Glutamatergic neuron (in vitro differentiated cells): ENCODE results near the gene CIC. TPM values are rescaled to one million over a fixed set of nuclear protein-coding genes. Genes with fewer than 3 reads are reported as not detected.

ENCODE experiments used
- DNase-seq: peaks from one replicate; pipeline ENCODE4 v3.0.0; 2022
- H3K27ac Mint-ChIP-seq: one replicate; pipeline ENCODE4 v1.8.0; 2020; ENCODE audit warnings: mild to moderate bottlenecking, mixed read lengths, inconsistent platforms; ENCODE audit not compliant: unreplicated experiment
- H3K27me3 Mint-ChIP-seq: one replicate; pipeline ENCODE4 v1.8.0; 2020; ENCODE audit warnings: mild to moderate bottlenecking, moderate library complexity, mixed read lengths, inconsistent platforms; ENCODE audit not compliant: unreplicated experiment
- H3K36me3 Mint-ChIP-seq: one replicate; pipeline ENCODE4 v1.8.0; 2020; ENCODE audit warnings: mild to moderate bottlenecking, mixed read lengths, inconsistent platforms; ENCODE audit not compliant: unreplicated experiment
- H3K4me1 Mint-ChIP-seq: one replicate; pipeline ENCODE4 v1.8.0; 2020; ENCODE audit warnings: mild to moderate bottlenecking, low read depth, mixed read lengths, inconsistent platforms; ENCODE audit not compliant: unreplicated experiment
- H3K4me3 Mint-ChIP-seq: one replicate; pipeline ENCODE4 v1.8.0; 2020; ENCODE audit warnings: mild to moderate bottlenecking, mixed read lengths, inconsistent platforms; ENCODE audit not compliant: unreplicated experiment
- H3K9me3 Mint-ChIP-seq: one replicate; pipeline ENCODE4 v1.8.0; 2020; ENCODE audit warnings: mild to moderate bottlenecking, moderate library complexity, mixed read lengths, inconsistent platforms; ENCODE audit not compliant: unreplicated experiment
- total RNA-seq: library from RNA; stranded (reverse); fragmentation: NEBNext Ultra II Directional; extraction: Animal tissue kit (Norgen Biotek cat#: 25700); gene quantifications from one replicate; pipeline ENCODE4 v1.2.1, GENCODE V29; 2021; ENCODE audit not compliant: unreplicated experiment
- TF ChIP-seq, protein P1 (sequence below): fragments of 200-600 bp; sonication (generic); IDR thresholded peaks from one replicate; pipeline ENCODE4 v1.5.0; 2021; ENCODE audit not compliant: partially characterized antibody, unreplicated experiment

Gene CIC
- total RNA-seq, 1 donor from 2014 or later, result 150 TPM

GRCh38 chr19:42292963-42293362 lies 23.9 kb downstream of the CIC start:
- TF ChIP-seq, protein P1, sequence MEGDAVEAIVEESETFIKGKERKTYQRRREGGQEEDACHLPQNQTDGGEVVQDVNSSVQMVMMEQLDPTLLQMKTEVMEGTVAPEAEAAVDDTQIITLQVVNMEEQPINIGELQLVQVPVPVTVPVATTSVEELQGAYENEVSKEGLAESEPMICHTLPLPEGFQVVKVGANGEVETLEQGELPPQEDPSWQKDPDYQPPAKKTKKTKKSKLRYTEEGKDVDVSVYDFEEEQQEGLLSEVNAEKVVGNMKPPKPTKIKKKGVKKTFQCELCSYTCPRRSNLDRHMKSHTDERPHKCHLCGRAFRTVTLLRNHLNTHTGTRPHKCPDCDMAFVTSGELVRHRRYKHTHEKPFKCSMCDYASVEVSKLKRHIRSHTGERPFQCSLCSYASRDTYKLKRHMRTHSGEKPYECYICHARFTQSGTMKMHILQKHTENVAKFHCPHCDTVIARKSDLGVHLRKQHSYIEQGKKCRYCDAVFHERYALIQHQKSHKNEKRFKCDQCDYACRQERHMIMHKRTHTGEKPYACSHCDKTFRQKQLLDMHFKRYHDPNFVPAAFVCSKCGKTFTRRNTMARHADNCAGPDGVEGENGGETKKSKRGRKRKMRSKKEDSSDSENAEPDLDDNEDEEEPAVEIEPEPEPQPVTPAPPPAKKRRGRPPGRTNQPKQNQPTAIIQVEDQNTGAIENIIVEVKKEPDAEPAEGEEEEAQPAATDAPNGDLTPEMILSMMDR, result no peak
- Mint-ChIP-seq H3K36me3 (peaks cover 4% of the 10 kb centered on the region), H3K27ac (no peak overlapping the region), H3K4me3 (no peak overlapping the region), H3K4me1 (peaks cover 4% of the 10 kb centered on the region), H3K27me3 (peaks cover 6% of the 10 kb centered on the region), H3K9me3 (peaks cover 15% of the 10 kb centered on the region)
- peak; percentile 14 for DNase-seq

- no peak overlapping the region for H3K4me3 Mint-ChIP-seq
- H3K27ac Mint-ChIP-seq, result no peak overlapping the region
- peaks cover 15% of the 10 kb centered on the region for H3K9me3 Mint-ChIP-seq
- TF ChIP-seq, protein P1, result no peak
- DNase-seq, result peak; percentile 38
- peaks cover 4% of the 10 kb centered on the region for H3K36me3 Mint-ChIP-seq
- H3K4me1 Mint-ChIP-seq, result peaks cover 4% of the 10 kb centered on the region
- peaks cover 6% of the 10 kb centered on the region for H3K27me3 Mint-ChIP-seq
Observed at GRCh38 chr19:42293540-42293939, 24.5 kb downstream of the CIC start.

DNA sequence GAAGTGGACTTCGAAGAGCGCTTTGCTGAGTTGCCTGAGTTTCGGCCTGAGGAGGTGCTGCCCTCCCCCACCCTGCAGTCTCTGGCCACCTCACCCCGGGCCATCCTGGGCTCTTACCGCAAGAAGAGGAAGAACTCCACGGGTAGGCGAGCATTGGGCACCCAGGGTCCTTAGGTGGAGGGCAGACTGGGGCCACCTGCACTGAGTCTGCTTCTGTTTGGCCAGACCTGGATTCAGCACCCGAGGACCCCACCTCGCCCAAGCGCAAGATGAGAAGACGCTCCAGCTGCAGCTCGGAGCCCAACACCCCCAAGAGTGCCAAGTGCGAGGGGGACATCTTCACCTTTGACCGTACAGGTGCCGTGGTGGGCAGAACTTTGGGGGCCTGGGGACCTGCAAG lies 24.9 kb downstream of the CIC start:
- no peak for DNase-seq
- Mint-ChIP-seq H3K4me1 (peaks cover 4% of the 10 kb centered on the region), H3K4me3 (no peak overlapping the region), H3K36me3 (peaks cover 4% of the 10 kb centered on the region), H3K27ac (no peak overlapping the region), H3K9me3 (peaks cover 15% of the 10 kb centered on the region), H3K27me3 (peaks cover 6% of the 10 kb centered on the region)
- TF ChIP-seq, protein P1, result no peak

DNA sequence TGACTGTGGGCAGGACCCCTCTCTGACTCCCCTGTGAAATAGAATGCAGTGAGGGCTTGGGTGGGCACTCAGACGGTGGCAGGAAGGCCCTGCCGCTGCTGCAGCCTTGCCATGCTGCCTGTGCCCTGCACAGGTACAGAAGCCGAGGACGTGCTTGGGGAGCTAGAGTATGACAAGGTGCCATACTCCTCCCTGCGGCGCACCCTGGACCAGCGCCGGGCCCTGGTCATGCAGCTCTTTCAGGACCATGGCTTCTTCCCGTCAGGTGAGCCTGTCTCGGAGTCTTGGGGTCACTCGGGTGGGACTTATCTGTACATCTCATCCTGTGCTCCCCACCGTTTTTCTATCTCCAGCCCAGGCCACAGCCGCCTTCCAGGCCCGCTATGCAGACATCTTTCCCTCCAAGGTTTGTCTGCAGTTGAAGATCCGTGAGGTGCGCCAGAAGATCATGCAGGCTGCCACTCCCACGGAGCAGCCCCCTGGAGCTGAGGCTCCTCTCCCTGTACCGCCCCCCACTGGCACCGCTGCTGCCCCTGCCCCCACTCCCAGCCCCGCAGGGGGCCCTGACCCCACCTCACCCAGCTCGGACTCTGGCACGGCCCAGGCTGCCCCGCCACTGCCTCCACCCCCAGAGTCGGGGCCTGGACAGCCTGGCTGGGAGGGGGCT lies 25.6 kb downstream of the CIC start:
- peaks cover 15% of the 10 kb centered on the region for H3K9me3 Mint-ChIP-seq
- peaks cover 6% of the 10 kb centered on the region for H3K27me3 Mint-ChIP-seq
- peaks cover 4% of the 10 kb centered on the region for H3K4me1 Mint-ChIP-seq
- peak; percentile 27 for DNase-seq
- TF ChIP-seq, protein P1, result no peak
- H3K4me3 Mint-ChIP-seq, result no peak overlapping the region
- H3K36me3 Mint-ChIP-seq, result peaks cover 4% of the 10 kb centered on the region
- H3K27ac Mint-ChIP-seq, result no peak overlapping the region

DNA sequence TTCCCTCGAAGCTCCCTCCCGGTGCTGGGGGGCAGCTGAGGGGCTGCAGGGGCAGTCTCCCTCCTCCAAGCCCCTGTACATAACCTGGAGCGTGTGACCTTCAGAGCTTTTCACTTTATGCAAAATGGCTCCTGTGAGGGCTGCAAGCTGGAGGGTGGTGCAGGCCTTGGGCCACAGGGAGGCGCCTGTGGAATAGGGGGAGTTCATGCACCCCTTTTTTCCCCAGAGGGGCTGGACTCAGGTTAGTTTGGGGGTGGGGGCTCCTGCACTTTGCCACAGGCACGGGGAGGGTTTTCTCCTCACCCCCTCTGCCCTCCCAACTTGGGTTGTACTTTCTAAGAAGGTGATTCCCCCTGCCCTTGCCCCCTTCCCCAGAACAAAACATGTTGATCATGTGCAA lies 26.3 kb downstream of the CIC start:
- TF ChIP-seq, protein P1, result no peak
- peaks cover 4% of the 10 kb centered on the region for H3K36me3 Mint-ChIP-seq
- peak; percentile 12 for DNase-seq
- H3K4me3 Mint-ChIP-seq, result no peak overlapping the region
- peak overlapping the region; percentile 26 for H3K27ac Mint-ChIP-seq
- H3K27me3 Mint-ChIP-seq, result peaks cover 6% of the 10 kb centered on the region
- H3K4me1 Mint-ChIP-seq, result peaks cover 4% of the 10 kb centered on the region
- peaks cover 15% of the 10 kb centered on the region for H3K9me3 Mint-ChIP-seq
